H9 (cell line): Measurements from ENCODE around the gene ERRFI1. TPM values are rescaled to one million over a fixed set of nuclear protein-coding genes. Genes with fewer than 3 reads are reported as not detected.

Experiments used
- DNase-seq: peaks from one replicate; pipeline ENCODE4 v3.0.0-alpha.2; 2017
- H2AFZ ChIP-seq: one replicate; pipeline ENCODE4 v1.6.1; 2013; ENCODE audit warnings: mild to moderate bottlenecking, low read length, control low read depth, moderate library complexity
- H2AK5ac ChIP-seq: 2 replicates; pipeline ENCODE4 v1.6.1; 2013; ENCODE audit warnings: low read length, control low read depth, mixed read lengths; ENCODE audit not compliant: insufficient read length
- H2BK120ac ChIP-seq: one replicate; pipeline ENCODE4 v1.6.1; 2013; ENCODE audit warnings: low read depth, mild to moderate bottlenecking, low read length, control low read depth, inconsistent platforms; ENCODE audit not compliant: poor library complexity, severe bottlenecking
- H2BK12ac ChIP-seq: 2 replicates; pipeline ENCODE4 v1.6.1; 2013; ENCODE audit warnings: low read length, control low read depth, mixed read lengths, low read depth; ENCODE audit not compliant: insufficient read length
- H2BK15ac ChIP-seq: 2 replicates; pipeline ENCODE4 v1.6.1; 2013; ENCODE audit warnings: low read depth, low read length, control low read depth
- H2BK20ac ChIP-seq: one replicate; pipeline ENCODE4 v1.6.1; 2013; ENCODE audit warnings: low read depth, mild to moderate bottlenecking, low read length, control low read depth, inconsistent platforms; ENCODE audit not compliant: poor library complexity, severe bottlenecking
- H2BK5ac ChIP-seq: 2 replicates; pipeline ENCODE4 v1.6.1; 2013; ENCODE audit warnings: low read length, control low read depth, mixed read lengths; ENCODE audit not compliant: insufficient read length
- H3K14ac ChIP-seq: 2 replicates; pipeline ENCODE4 v1.6.1; 2013; ENCODE audit warnings: low read length, control low read depth; ENCODE audit not compliant: insufficient read depth
- H3K18ac ChIP-seq: 2 replicates; pipeline ENCODE4 v1.6.1; 2013; ENCODE audit warnings: low read depth, mild to moderate bottlenecking, mixed read lengths, low read length, control low read depth; ENCODE audit not compliant: insufficient read length
- H3K23ac ChIP-seq: 2 replicates; pipeline ENCODE4 v1.6.1; 2013; ENCODE audit warnings: low read length, control low read depth, mixed read lengths, low read depth; ENCODE audit not compliant: insufficient read length
- H3K23me2 ChIP-seq: 2 replicates; pipeline ENCODE4 v1.6.1; 2013; ENCODE audit warnings: low read depth, mild to moderate bottlenecking, mixed read lengths, low read length, control low read depth; ENCODE audit not compliant: insufficient read length, poor library complexity, severe bottlenecking
- H3K27ac ChIP-seq: 2 replicates; pipeline ENCODE4 v1.5.1; 2013; ENCODE audit warnings: low read length, control low read depth, mixed read lengths, low read depth; ENCODE audit not compliant: insufficient read length
- H3K27me3 ChIP-seq: 2 replicates; pipeline ENCODE4 v1.6.1; 2013; ENCODE audit warnings: low read length, control low read depth, inconsistent platforms; ENCODE audit not compliant: insufficient read depth
- H3K4ac ChIP-seq: 2 replicates; pipeline ENCODE4 v1.6.1; 2013; ENCODE audit warnings: low read depth, mild to moderate bottlenecking, control low read depth, inconsistent platforms, low read length, moderate library complexity
- H3K4me1 ChIP-seq: 2 replicates; pipeline ENCODE4 v1.6.1; 2013; ENCODE audit warnings: low read length, control low read depth, inconsistent platforms; ENCODE audit not compliant: insufficient read depth
- H3K4me2 ChIP-seq: 2 replicates; pipeline ENCODE4 v1.6.1; 2013; ENCODE audit warnings: low read length, control low read depth, mixed read lengths; ENCODE audit not compliant: insufficient read length, insufficient read depth
- H3K56ac ChIP-seq: 2 replicates; pipeline ENCODE4 v1.6.1; 2013; ENCODE audit warnings: low read depth, mild to moderate bottlenecking, mixed read lengths, low read length, control low read depth; ENCODE audit not compliant: insufficient read length
- H3K79me1 ChIP-seq: 2 replicates; pipeline ENCODE4 v1.6.1; 2013; ENCODE audit warnings: low read depth, mild to moderate bottlenecking, moderate library complexity, low read length, control low read depth, inconsistent platforms; ENCODE audit not compliant: insufficient read depth, poor library complexity, severe bottlenecking
- H3K79me2 ChIP-seq: 2 replicates; pipeline ENCODE4 v1.6.1; 2013; ENCODE audit warnings: low read length, control low read depth, inconsistent platforms; ENCODE audit not compliant: insufficient read depth
- H3K9ac ChIP-seq: 2 replicates; pipeline ENCODE4 v1.6.1; 2013; ENCODE audit warnings: low read length, control low read depth, mixed read lengths; ENCODE audit not compliant: insufficient read length; ENCODE audit errors: extremely low read depth
- H3K9me3 ChIP-seq: one replicate; pipeline ENCODE4 v1.6.1; 2013; ENCODE audit warnings: low read depth, low read length, inconsistent platforms; ENCODE audit not compliant: control insufficient read depth
- H3T11ph ChIP-seq: one replicate; pipeline ENCODE4 v1.6.1; 2013; ENCODE audit warnings: mild to moderate bottlenecking, low read length, control low read depth, inconsistent platforms
- H4K20me1 ChIP-seq: one replicate; pipeline ENCODE4 v1.6.1; 2013; ENCODE audit not compliant: control insufficient read depth, insufficient read length, insufficient read depth
- H4K5ac ChIP-seq: 2 replicates; pipeline ENCODE4 v1.6.1; 2013; ENCODE audit warnings: low read depth, mild to moderate bottlenecking, mixed read lengths, low read length, control low read depth; ENCODE audit not compliant: insufficient read length
- H4K8ac ChIP-seq: replicated peaks from 2 replicates; pipeline ENCODE4 v1.6.1; 2013; ENCODE audit warnings: low read length, control low read depth, mixed read lengths, low read depth; ENCODE audit not compliant: insufficient read length
- H4K91ac ChIP-seq: 2 replicates; pipeline ENCODE4 v1.6.1; 2013; ENCODE audit warnings: low read depth, mild to moderate bottlenecking, moderate library complexity, mixed read lengths, low read length, control low read depth; ENCODE audit not compliant: insufficient read length
- H3K27ac Mint-ChIP-seq, 3 experiments: 2 replicates in 2 of 3; 3 replicates in 1 of 3; pipeline ENCODE4 v1.8.0; 2020 to 2021; ENCODE audit warnings: mixed read lengths in 3 of 3, mild to moderate bottlenecking in 1 of 3, moderate library complexity in 1 of 3
- H3K27me3 Mint-ChIP-seq: 2 replicates; pipeline ENCODE4 v1.8.0; 2021; ENCODE audit warnings: low read depth, mild to moderate bottlenecking, moderate library complexity, mixed read lengths
- H3K36me3 Mint-ChIP-seq, 3 experiments: 2 replicates in 2 of 3; 3 replicates in 1 of 3; pipeline ENCODE4 v1.8.0; 2020 to 2021; ENCODE audit warnings: low read depth in 3 of 3, mixed read lengths in 3 of 3; ENCODE audit not compliant: insufficient read depth in 1 of 3
- H3K4me1 Mint-ChIP-seq, 2 experiments: 2 replicates each; pipeline ENCODE4 v1.8.0; 2020; ENCODE audit warnings: mixed read lengths in 2 of 2
- H3K4me3 Mint-ChIP-seq, 2 experiments: 2 replicates in 1 of 2; 3 replicates in 1 of 2; pipeline ENCODE4 v1.8.0; 2020 to 2021; ENCODE audit warnings: mild to moderate bottlenecking in 2 of 2, mixed read lengths in 2 of 2, moderate library complexity in 1 of 2
- H3K9me3 Mint-ChIP-seq, 2 experiments: 2 replicates in 1 of 2; 3 replicates in 1 of 2; pipeline ENCODE4 v1.8.0; 2020; ENCODE audit warnings: mild to moderate bottlenecking in 2 of 2, mixed read lengths in 2 of 2, moderate library complexity in 1 of 2
- WGBS: extraction: QIAGEN DNeasy Blood & Tissue Kit; methylation state at CpG from one replicate; pipeline ENCODE4 v1.1.7; 2013; ENCODE audit warnings: missing lambda C conversion rate, low lambda C conversion rate, mixed read lengths; ENCODE audit not compliant: insufficient read length; ENCODE audit errors: extremely low coverage; 5-methylcytosine and 5-hydroxymethylcytosine counted together
- total RNA-seq: library from RNA; stranded (reverse); gene quantifications from 2 replicates; pipeline ENCODE4 v1.2.1, GENCODE V29; 2021
- TF ChIP-seq, protein P1 (sequence below): fragments of 200-600 bp; sonication (generic); conservative IDR thresholded peaks from 3 replicates; pipeline ENCODE4 v1.8.0; 2021; ENCODE audit warnings: antibody characterized with exemption, mild to moderate bottlenecking

ERRFI1 gene
- total RNA-seq, 1 experiment from 2014 or later: 20.8 TPM

DNA sequence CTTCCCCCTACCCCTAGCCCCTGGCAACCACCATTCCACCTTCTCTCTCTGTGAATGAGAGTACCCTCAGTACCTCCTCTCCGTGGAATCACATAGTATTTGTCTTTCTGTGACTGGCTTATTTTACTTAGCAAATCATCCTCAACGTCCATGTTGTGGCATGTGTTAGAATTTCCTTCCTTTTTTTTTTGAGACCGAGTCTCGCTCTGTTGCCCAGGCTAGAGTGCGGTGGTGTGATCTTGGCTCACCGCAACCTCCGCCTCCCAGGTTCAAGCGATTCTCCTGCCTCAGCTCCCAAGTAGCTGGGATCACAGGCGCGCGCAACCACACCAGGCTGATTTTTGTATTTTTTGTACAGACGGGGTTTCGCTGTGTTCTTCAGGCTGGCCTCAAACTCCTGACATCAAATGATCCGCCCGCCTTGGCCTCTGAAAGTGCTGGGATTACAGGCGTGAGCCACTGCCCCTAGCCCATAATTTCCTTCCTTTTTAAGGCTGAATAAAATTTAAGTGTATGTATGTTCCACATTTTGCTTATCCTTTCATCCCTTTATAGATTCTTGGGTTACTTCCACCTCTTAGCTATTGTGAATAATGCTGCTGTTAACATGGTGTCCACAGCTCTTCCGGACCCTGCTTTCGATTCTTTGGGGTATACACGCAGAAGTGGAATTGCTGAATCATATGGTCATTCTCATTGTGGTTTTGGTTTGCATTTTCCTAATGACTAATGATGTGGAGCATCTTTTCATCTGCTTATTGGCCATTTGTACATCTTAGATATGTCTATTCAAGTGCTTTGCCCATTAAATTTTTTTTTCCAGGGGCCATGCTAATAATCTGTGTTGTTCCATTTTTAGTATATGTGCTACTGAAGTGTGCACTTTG is 32.3 kb downstream of the ERRFI1 start:
- H3K4me1 ChIP-seq: no peaks in the 10 kb centered on the region
- no peak overlapping the region for H3K9ac ChIP-seq
- H3K23ac ChIP-seq: no peak overlapping the region
- H3K4me2 ChIP-seq: no peak overlapping the region
- H2AFZ ChIP-seq: no peak overlapping the region
- H2BK15ac ChIP-seq: no peak overlapping the region
- no peak for DNase-seq
- TF ChIP-seq, protein P1, sequence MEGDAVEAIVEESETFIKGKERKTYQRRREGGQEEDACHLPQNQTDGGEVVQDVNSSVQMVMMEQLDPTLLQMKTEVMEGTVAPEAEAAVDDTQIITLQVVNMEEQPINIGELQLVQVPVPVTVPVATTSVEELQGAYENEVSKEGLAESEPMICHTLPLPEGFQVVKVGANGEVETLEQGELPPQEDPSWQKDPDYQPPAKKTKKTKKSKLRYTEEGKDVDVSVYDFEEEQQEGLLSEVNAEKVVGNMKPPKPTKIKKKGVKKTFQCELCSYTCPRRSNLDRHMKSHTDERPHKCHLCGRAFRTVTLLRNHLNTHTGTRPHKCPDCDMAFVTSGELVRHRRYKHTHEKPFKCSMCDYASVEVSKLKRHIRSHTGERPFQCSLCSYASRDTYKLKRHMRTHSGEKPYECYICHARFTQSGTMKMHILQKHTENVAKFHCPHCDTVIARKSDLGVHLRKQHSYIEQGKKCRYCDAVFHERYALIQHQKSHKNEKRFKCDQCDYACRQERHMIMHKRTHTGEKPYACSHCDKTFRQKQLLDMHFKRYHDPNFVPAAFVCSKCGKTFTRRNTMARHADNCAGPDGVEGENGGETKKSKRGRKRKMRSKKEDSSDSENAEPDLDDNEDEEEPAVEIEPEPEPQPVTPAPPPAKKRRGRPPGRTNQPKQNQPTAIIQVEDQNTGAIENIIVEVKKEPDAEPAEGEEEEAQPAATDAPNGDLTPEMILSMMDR: no peak
- H3K9me3 ChIP-seq: no peaks in the 10 kb centered on the region
- H3T11ph ChIP-seq: no peak overlapping the region
- no peak overlapping the region for H2AK5ac ChIP-seq
- no peaks in the 10 kb centered on the region for H3K23me2 ChIP-seq
- no peak overlapping the region for H2BK12ac ChIP-seq
- Mint-ChIP-seq H3K27ac (peak overlapping the region; percentile 52 to 90 (median 54)), H3K4me1 (peaks cover 18 to 51% of the 10 kb centered on the region in 2 experiments), H3K9me3 (peaks cover 3 to 12% of the 10 kb centered on the region in 2 experiments; a peak in 4 of 5 replicates), H3K36me3 (peaks cover 16 to 24% (median 22%) of the 10 kb centered on the region in 3 experiments), H3K4me3 (no peak overlapping the region; a peak in 1 of 5 replicates), H3K27me3 (no peaks in the 10 kb centered on the region; the same call in 1 of the 2 replicates)
- no peak overlapping the region for H3K4ac ChIP-seq
- H3K27me3 ChIP-seq: no peaks in the 10 kb centered on the region
- H3K79me1 ChIP-seq: no peaks in the 10 kb centered on the region
- no peak overlapping the region for H2BK5ac ChIP-seq
- no peak overlapping the region for H4K5ac ChIP-seq
- H4K8ac ChIP-seq: no peak overlapping the region
- no CpG with 5 or more reads among the region's 19 CpGs for WGBS
- H3K18ac ChIP-seq: no peak overlapping the region
- H3K56ac ChIP-seq: no peak overlapping the region
- no peak overlapping the region for H2BK120ac ChIP-seq
- no peak overlapping the region for H2BK20ac ChIP-seq
- no peaks in the 10 kb centered on the region for H3K79me2 ChIP-seq
- peaks cover 3% of the 10 kb centered on the region for H4K20me1 ChIP-seq
- H4K91ac ChIP-seq: no peak overlapping the region
- H3K27ac ChIP-seq: no peak overlapping the region
- no peak overlapping the region for H3K14ac ChIP-seq
